ENCODE measurements around the gene CCNB2.

Gene CCNB2

DNA sequence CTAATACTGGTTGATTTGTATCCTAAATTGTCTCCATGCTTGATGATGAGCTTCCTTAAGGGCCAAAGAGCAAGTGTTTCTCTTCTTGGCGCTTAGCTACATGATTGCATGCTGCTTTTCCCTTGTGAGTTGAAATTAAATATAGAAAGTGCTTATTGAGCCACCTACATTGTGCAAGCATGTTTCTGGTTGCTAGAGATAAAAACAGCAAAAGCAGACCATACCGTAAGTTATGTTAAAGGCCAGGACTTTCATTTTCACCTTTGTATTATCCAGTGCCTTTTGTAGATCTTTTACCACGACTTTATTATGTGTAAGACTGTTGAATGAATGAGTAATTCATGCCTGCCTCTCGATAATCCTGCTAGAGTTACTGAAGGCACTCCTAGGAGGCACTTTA lies 41.9 kb upstream of the CCNB2 start:
- no peak overlapping the region for H3K4me3 ChIP-seq (ENCODE audit: low read depth, low read length)
- H3K9me3 ChIP-seq (ENCODE audit: control insufficient read depth, insufficient read depth, low read depth, low read length), result no peaks in the 10 kb centered on the region
- H3K27ac ChIP-seq (ENCODE audit: extremely low read depth, low read depth, low read length), result no peak overlapping the region
- H3K36me3 ChIP-seq (ENCODE audit: control insufficient read depth in 2 of 2, insufficient read depth in 1 of 2, low read length in 2 of 2), result peaks cover 35 to 81% of the 10 kb centered on the region in 2 experiments
- POLR2A ChIA-PET, result no interaction called here
- no peaks in the 10 kb centered on the region for H3K4me1 ChIP-seq (ENCODE audit: control insufficient read depth, insufficient read depth, low read length)
- TF ChIP-seq ZNF624 (tag by site-specific recombination; IDR thresholded peaks at IDR 0.05), result no peak
- no peak for TF ChIP-seq ZBTB20 (tag by site-specific recombination; IDR thresholded peaks at IDR 0.05)
- no peak for TF ChIP-seq ZNF600 (tag by site-specific recombination; IDR thresholded peaks at IDR 0.05)
- TF ChIP-seq, protein P1, sequence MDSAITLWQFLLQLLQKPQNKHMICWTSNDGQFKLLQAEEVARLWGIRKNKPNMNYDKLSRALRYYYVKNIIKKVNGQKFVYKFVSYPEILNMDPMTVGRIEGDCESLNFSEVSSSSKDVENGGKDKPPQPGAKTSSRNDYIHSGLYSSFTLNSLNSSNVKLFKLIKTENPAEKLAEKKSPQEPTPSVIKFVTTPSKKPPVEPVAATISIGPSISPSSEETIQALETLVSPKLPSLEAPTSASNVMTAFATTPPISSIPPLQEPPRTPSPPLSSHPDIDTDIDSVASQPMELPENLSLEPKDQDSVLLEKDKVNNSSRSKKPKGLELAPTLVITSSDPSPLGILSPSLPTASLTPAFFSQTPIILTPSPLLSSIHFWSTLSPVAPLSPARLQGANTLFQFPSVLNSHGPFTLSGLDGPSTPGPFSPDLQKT (IDR thresholded peaks at IDR 0.05; ENCODE audit: borderline replicate concordance, low read depth, low read length), result no peak
- no peak for TF ChIP-seq ZNF610 (tag by site-specific recombination; IDR thresholded peaks at IDR 0.05; ENCODE audit: borderline replicate concordance)
- no peak for TF ChIP-seq YY1 (tag by site-specific recombination; IDR thresholded peaks at IDR 0.05)
- no peak for TF ChIP-seq ZNF837 (tag by site-specific recombination; IDR thresholded peaks at IDR 0.05)
- TF ChIP-seq FEZF1 (tag by site-specific recombination; IDR thresholded peaks at IDR 0.05), result no peak
- no peak for TF ChIP-seq ZNF658 (tag by site-specific recombination; IDR thresholded peaks at IDR 0.05)
- TF ChIP-seq ZNF23 (tag by site-specific recombination; IDR thresholded peaks at IDR 0.05; ENCODE audit: borderline replicate concordance), result no peak
- TF ChIP-seq, protein P2, sequence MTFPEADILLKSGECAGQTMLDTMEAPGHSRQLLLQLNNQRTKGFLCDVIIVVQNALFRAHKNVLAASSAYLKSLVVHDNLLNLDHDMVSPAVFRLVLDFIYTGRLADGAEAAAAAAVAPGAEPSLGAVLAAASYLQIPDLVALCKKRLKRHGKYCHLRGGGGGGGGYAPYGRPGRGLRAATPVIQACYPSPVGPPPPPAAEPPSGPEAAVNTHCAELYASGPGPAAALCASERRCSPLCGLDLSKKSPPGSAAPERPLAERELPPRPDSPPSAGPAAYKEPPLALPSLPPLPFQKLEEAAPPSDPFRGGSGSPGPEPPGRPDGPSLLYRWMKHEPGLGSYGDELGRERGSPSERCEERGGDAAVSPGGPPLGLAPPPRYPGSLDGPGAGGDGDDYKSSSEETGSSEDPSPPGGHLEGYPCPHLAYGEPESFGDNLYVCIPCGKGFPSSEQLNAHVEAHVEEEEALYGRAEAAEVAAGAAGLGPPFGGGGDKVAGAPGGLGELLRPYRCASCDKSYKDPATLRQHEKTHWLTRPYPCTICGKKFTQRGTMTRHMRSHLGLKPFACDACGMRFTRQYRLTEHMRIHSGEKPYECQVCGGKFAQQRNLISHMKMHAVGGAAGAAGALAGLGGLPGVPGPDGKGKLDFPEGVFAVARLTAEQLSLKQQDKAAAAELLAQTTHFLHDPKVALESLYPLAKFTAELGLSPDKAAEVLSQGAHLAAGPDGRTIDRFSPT (tag by site-specific recombination; IDR thresholded peaks at IDR 0.05), result no peak
- TF ChIP-seq ZNF274 (IDR thresholded peaks at IDR 0.05; ENCODE audit: low read length), result no peak
- no peak for TF ChIP-seq ZNF274 (tag by site-specific recombination; IDR thresholded peaks at IDR 0.05; ENCODE audit: borderline replicate concordance)
- TF ChIP-seq ZNF785 (tag by site-specific recombination; IDR thresholded peaks at IDR 0.05), result no peak
- no peak for TF ChIP-seq ZNF560 (tag by site-specific recombination; IDR thresholded peaks at IDR 0.05; ENCODE audit: borderline replicate concordance)
- TF ChIP-seq, protein P3, sequence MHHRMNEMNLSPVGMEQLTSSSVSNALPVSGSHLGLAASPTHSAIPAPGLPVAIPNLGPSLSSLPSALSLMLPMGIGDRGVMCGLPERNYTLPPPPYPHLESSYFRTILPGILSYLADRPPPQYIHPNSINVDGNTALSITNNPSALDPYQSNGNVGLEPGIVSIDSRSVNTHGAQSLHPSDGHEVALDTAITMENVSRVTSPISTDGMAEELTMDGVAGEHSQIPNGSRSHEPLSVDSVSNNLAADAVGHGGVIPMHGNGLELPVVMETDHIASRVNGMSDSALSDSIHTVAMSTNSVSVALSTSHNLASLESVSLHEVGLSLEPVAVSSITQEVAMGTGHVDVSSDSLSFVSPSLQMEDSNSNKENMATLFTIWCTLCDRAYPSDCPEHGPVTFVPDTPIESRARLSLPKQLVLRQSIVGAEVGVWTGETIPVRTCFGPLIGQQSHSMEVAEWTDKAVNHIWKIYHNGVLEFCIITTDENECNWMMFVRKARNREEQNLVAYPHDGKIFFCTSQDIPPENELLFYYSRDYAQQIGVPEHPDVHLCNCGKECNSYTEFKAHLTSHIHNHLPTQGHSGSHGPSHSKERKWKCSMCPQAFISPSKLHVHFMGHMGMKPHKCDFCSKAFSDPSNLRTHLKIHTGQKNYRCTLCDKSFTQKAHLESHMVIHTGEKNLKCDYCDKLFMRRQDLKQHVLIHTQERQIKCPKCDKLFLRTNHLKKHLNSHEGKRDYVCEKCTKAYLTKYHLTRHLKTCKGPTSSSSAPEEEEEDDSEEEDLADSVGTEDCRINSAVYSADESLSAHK (tag by site-specific recombination; IDR thresholded peaks at IDR 0.05), result no peak
- no peak for TF ChIP-seq ZNF423 (tag by site-specific recombination; IDR thresholded peaks at IDR 0.05)
- TF ChIP-seq ZNF350 (tag by site-specific recombination; IDR thresholded peaks at IDR 0.05), result no peak
- TF ChIP-seq ZNF157 (tag by site-specific recombination; IDR thresholded peaks at IDR 0.05), result no peak
- TF ChIP-seq TCF7L2 (IDR thresholded peaks at IDR 0.05; ENCODE audit: borderline replicate concordance, low read depth, low read length), result no peak
- TF ChIP-seq HOXC10 (CRISPR knock-in tag; IDR thresholded peaks at IDR 0.05), result no peak
- CTCF ChIA-PET, result no interaction called here

DNA sequence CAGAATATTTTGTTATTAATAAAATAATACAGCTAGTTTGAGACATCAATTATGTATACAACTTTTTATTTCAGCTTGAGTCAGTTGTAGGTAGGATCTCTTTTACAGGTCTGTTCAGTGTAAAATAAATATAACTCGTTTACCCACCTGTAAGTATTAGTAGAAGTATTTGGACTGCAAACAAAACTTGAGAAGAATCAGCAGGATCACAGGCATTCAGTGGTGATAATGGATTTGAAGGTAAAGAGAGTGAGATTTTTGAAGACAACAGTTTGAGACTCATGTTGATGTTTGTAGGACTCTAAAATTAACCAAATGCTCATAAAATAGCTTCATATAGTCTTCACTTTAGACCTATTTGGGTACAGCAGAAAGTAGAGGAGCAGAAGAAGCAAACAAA lies 35.5 kb upstream of the CCNB2 start:
- Histone ChIP-seq H3K4me1 (ENCODE audit: control insufficient read depth, insufficient read depth, low read length) (no peaks in the 10 kb centered on the region), H3K4me3 (ENCODE audit: low read depth, low read length) (no peak overlapping the region), H3K36me3 (ENCODE audit: control insufficient read depth in 2 of 2, insufficient read depth in 1 of 2, low read length in 2 of 2) (peaks cover 18 to 46% of the 10 kb centered on the region in 2 experiments), H3K27ac (ENCODE audit: extremely low read depth, low read depth, low read length) (no peak overlapping the region), H3K9me3 (ENCODE audit: control insufficient read depth, insufficient read depth, low read depth, low read length) (no peaks in the 10 kb centered on the region)
- POLR2A ChIA-PET, result no interaction called here
- CTCF ChIA-PET, result no interaction called here
- TF ChIP-seq ZNF174 (tag by site-specific recombination; IDR thresholded peaks at IDR 0.05) (no peak), ZNF777 (tag by site-specific recombination; IDR thresholded peaks at IDR 0.05; ENCODE audit: borderline replicate concordance) (no peak), ZNF404 (tag by site-specific recombination; IDR thresholded peaks at IDR 0.05) (no peak), ZSCAN30 (tag by site-specific recombination; IDR thresholded peaks at IDR 0.05) (no peak), ZFP41 (tag by site-specific recombination; IDR thresholded peaks at IDR 0.05; ENCODE audit: borderline replicate concordance) (no peak)
- TF ChIP-seq, protein P4, sequence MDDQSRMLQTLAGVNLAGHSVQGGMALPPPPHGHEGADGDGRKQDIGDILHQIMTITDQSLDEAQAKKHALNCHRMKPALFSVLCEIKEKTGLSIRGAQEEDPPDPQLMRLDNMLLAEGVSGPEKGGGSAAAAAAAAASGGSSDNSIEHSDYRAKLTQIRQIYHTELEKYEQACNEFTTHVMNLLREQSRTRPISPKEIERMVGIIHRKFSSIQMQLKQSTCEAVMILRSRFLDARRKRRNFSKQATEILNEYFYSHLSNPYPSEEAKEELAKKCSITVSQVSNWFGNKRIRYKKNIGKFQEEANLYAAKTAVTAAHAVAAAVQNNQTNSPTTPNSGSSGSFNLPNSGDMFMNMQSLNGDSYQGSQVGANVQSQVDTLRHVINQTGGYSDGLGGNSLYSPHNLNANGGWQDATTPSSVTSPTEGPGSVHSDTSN (CRISPR knock-in tag; IDR thresholded peaks at IDR 0.05), result no peak
- TF ChIP-seq, protein P5, sequence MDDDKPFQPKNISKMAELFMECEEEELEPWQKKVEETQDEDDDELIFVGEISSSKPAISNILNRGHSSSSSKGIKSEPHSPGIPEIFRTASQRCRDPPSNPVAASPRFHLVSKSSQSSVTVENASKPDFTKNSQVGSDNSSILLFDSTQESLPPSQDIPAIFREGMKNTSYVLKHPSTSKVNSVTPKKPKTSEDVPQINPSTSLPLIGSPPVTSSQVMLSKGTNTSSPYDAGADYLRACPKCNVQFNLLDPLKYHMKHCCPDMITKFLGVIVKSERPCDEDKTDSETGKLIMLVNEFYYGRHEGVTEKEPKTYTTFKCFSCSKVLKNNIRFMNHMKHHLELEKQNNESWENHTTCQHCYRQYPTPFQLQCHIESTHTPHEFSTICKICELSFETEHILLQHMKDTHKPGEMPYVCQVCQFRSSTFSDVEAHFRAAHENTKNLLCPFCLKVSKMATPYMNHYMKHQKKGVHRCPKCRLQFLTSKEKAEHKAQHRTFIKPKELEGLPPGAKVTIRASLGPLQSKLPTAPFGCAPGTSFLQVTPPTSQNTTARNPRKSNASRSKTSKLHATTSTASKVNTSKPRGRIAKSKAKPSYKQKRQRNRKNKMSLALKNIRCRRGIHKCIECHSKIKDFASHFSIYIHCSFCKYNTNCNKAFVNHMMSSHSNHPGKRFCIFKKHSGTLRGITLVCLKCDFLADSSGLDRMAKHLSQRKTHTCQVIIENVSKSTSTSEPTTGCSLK (tag by site-specific recombination; IDR thresholded peaks at IDR 0.05), result no peak
